GM21786 (cell line): ENCODE data around the gene ATP6AP2.
"Not testable (repeated sequence)": the region's sequence is repeated elsewhere in the genome, so short reads cannot be mapped to it uniquely, and the experiment has no call there.

Source experiments
- ATAC-seq: cut with Tn5 transposase; IDR thresholded peaks from one replicate; pipeline ENCODE4 v1.9.1; 2021; ENCODE audit not compliant: unreplicated experiment

Gene ATP6AP2

GRCh38 chrX:40580537-40581335 lies at the start of gene ATP6AP2:
TSS of gene ATP6AP2 (plus strand) at chrX:40580970. CDS start at chrX:40581066, 96 bp downstream.
- ATAC-seq, result peak; percentile 95

GRCh38 chrX:40531056-40531826 lies 49.5 kb upstream of the ATP6AP2 start:
- no peak for ATAC-seq

GRCh38 chrX:40537310-40537709 lies 43.5 kb upstream of the ATP6AP2 start:
- no peak for ATAC-seq

- ATAC-seq, result no peak
Observed at GRCh38 chrX:40538406-40538805, 42.4 kb upstream of the ATP6AP2 start.

GRCh38 chrX:40539214-40540142 lies 41.3 kb upstream of the ATP6AP2 start:
- ATAC-seq, result peak; percentile 71

- no peak for ATAC-seq
Observed at GRCh38 chrX:40542208-40542607, 38.6 kb upstream of the ATP6AP2 start.

GRCh38 chrX:40542972-40543371 lies 37.8 kb upstream of the ATP6AP2 start:
- ATAC-seq, result no peak

- no peak for ATAC-seq
Observed at GRCh38 chrX:40543661-40544328, 37.0 kb upstream of the ATP6AP2 start.

GRCh38 chrX:40544343-40545266 lies 36.2 kb upstream of the ATP6AP2 start:
- no peak for ATAC-seq

GRCh38 chrX:40546870-40547269 lies 33.9 kb upstream of the ATP6AP2 start:
- no peak for ATAC-seq

GRCh38 chrX:40550066-40550465 lies 30.7 kb upstream of the ATP6AP2 start:
- ATAC-seq, result no peak

- no peak for ATAC-seq
Observed at GRCh38 chrX:40552768-40553167, 28.0 kb upstream of the ATP6AP2 start.

GRCh38 chrX:40558590-40558989 lies 22.2 kb upstream of the ATP6AP2 start:
- ATAC-seq, result no peak

GRCh38 chrX:40563784-40564183 lies 17.0 kb upstream of the ATP6AP2 start:
- no peak for ATAC-seq

GRCh38 chrX:40564447-40564846 lies 16.3 kb upstream of the ATP6AP2 start:
- no peak for ATAC-seq

- peak; percentile 72 for ATAC-seq
Observed at GRCh38 chrX:40570346-40571093, 10.2 kb upstream of the ATP6AP2 start.

- not testable (repeated sequence) for ATAC-seq
Observed at GRCh38 chrX:40571164-40571563, 9.6 kb upstream of the ATP6AP2 start.

- no peak for ATAC-seq
Observed at GRCh38 chrX:40571600-40571999, 9.2 kb upstream of the ATP6AP2 start.

GRCh38 chrX:40573763-40574162 lies 7.0 kb upstream of the ATP6AP2 start:
- ATAC-seq, result no peak
